A549 (cell line): ENCODE measurements around the gene SLC28A1. TPM values are rescaled to one million over a fixed set of nuclear protein-coding genes. Genes with fewer than 3 reads are reported as not detected.

Experiments
- ATAC-seq, 2 experiments: fragments of 200-7000 bp in 1 of 2; fragments of >200 bp in 1 of 2; cut with Nextera tagmentation in 1 of 2; cut with Tn5 transposase in 1 of 2; 3 replicates each; pipeline versions ENCODE4 v1.8.0 to v1.9.1; 2018 to 2020; ENCODE audit warnings: mild to moderate bottlenecking in 1 of 2, moderate library complexity in 1 of 2
- CTCF ChIA-PET: fragments of 300-600 bp; sonication (Branson Sonifier 250); formaldehyde crosslinking; extraction: SDS; loops from one replicate; lab custom pipeline; 2021; ENCODE audit warnings: antibody characterized with exemption, inconsistent platforms; lab: Yijun Ruan, JAX
- POLR2A ChIA-PET: fragments of 350-600 bp; formaldehyde crosslinking; extraction: SDS; loops from one replicate; lab custom pipeline; 2021; ENCODE audit warnings: antibody characterized with exemption, inconsistent platforms; lab: Yijun Ruan, JAX
- DNase-seq, 2 experiments: peaks; one replicate each; pipeline versions ENCODE4 v3.0.0 to v3.0.0-alpha.2; 2011 to 2016; ENCODE audit warnings: low read depth in 1 of 2, low spot score in 1 of 2
- FAIRE-seq: peaks from 2 replicates; lab custom pipeline; 2011; peaks lifted over from hg19 to GRCh38; lab: Jason Lieb, UNC
- H3K27ac ChIP-seq, 2 experiments: fragments of >200 bp; sonication (Bioruptor Twin); formaldehyde crosslinking; 3 replicates each; pipeline ENCODE4 v1.5.1; 2016 to 2017
- H3K4me1 ChIP-seq: fragments of >200 bp; sonication (Bioruptor Twin); formaldehyde crosslinking; 3 replicates; pipeline ENCODE4 v1.6.1; 2016
- H3K4me2 ChIP-seq: fragments of >200 bp; sonication (Bioruptor Twin); formaldehyde crosslinking; 3 replicates; pipeline ENCODE4 v1.6.1; 2016
- H3K4me3 ChIP-seq: fragments of >200 bp; sonication (Bioruptor Twin); formaldehyde crosslinking; 3 replicates; pipeline ENCODE4 v1.5.1; 2016
- H3K9me3 ChIP-seq: fragments of >200 bp; sonication (Bioruptor Twin); formaldehyde crosslinking; 3 replicates; pipeline ENCODE4 v1.6.1; 2016
- BCL3 ChIP-seq: fragments of >200 bp; sonication (Bioruptor Twin); formaldehyde crosslinking; IDR thresholded peaks from 3 replicates; pipeline ENCODE4 v1.6.1; 2016
- CBX8 ChIP-seq: fragments of 200-600 bp; sonication (generic); IDR thresholded peaks from 2 replicates; pipeline ENCODE4 v1.6.1; 2016
- CEBPB ChIP-seq, 2 experiments: fragments of >200 bp in 1 of 2; sonication (Bioruptor Twin) in 1 of 2; formaldehyde crosslinking in 1 of 2; IDR thresholded peaks; 2 replicates each; pipeline ENCODE4 v1.6.1; 2012 to 2016
- CHD2 ChIP-seq: fragments of 150-350 bp; IDR thresholded peaks from 2 replicates; pipeline ENCODE4 v1.6.1; 2014; ENCODE audit warnings: low read length; ENCODE audit not compliant: partially characterized antibody
- CTCF ChIP-seq: fragments of >200 bp; sonication (Bioruptor Twin); formaldehyde crosslinking; IDR thresholded peaks from 3 replicates; pipeline ENCODE4 v1.5.1; 2016
- EP300 ChIP-seq, 2 experiments: fragments of >200 bp; sonication (Bioruptor Twin); formaldehyde crosslinking; IDR thresholded peaks; 2 replicates in 1 of 2; 3 replicates in 1 of 2; pipeline ENCODE4 v1.6.1; 2016 to 2017
- FOSB ChIP-seq: fragments of 250-450 bp; sonication (Bioruptor Pico); IDR thresholded peaks from 2 replicates; pipeline ENCODE4 v1.5.0; 2020; ENCODE audit warnings: mild to moderate bottlenecking, moderate library complexity
- FOSL2 ChIP-seq, 2 experiments: fragments of 450-650 bp in 1 of 2; fragments of >200 bp in 1 of 2; sonication (Bioruptor Twin) in 1 of 2; formaldehyde crosslinking; IDR thresholded peaks; 2 replicates each; pipeline versions ENCODE4 v1.5.0 to v1.6.1; 2016 to 2020; ENCODE audit warnings: mild to moderate bottlenecking in 1 of 2, moderate library complexity in 1 of 2
- HDAC2 ChIP-seq: fragments of 200-600 bp; sonication (generic); IDR thresholded peaks from 2 replicates; pipeline ENCODE4 v1.6.1; 2016
- MAFK ChIP-seq: fragments of 450-650 bp; IDR thresholded peaks from 2 replicates; pipeline ENCODE4 v1.6.1; 2014; ENCODE audit not compliant: partially characterized antibody
- PHF8 ChIP-seq: fragments of 200-600 bp; sonication (generic); IDR thresholded peaks from 2 replicates; pipeline ENCODE4 v1.6.1; 2016; ENCODE audit warnings: low read depth, mild to moderate bottlenecking, antibody characterized with exemption, moderate library complexity, borderline replicate concordance
- POLR2A ChIP-seq: IDR thresholded peaks from 2 replicates; pipeline ENCODE4 v1.6.1; 2012; ENCODE audit warnings: mild to moderate bottlenecking, low read length
- REST ChIP-seq: fragments of 200-600 bp; sonication (generic); IDR thresholded peaks from 2 replicates; pipeline ENCODE4 v1.6.1; 2016; ENCODE audit warnings: antibody characterized with exemption, mild to moderate bottlenecking, moderate library complexity
- SMC3 ChIP-seq: fragments of >200 bp; sonication (Bioruptor Twin); formaldehyde crosslinking; IDR thresholded peaks from 3 replicates; pipeline ENCODE4 v1.6.1; 2018; ENCODE audit warnings: inconsistent platforms
- TP53 ChIP-seq: fragments of 250-450 bp; sonication (Bioruptor Pico); IDR thresholded peaks from 2 replicates; pipeline ENCODE4 v1.5.0; 2021; ENCODE audit warnings: mild to moderate bottlenecking, moderate library complexity
- ZNF302 ChIP-seq: fragments of 250-450 bp; sonication (Bioruptor Pico); IDR thresholded peaks from 2 replicates; pipeline ENCODE4 v1.9.0; 2021; ENCODE audit warnings: inconsistent platforms, mild to moderate bottlenecking, moderate library complexity
- WGBS: methylation state at CpG from one replicate; pipeline ENCODE4 v1.1.6; 2017; ENCODE audit errors: missing lambda C conversion rate; 5-methylcytosine and 5-hydroxymethylcytosine counted together
- polyA plus RNA-seq, 4 experiments: library from polyadenylated mRNA; depleted of rRNA in 3 of 4; stranded (reverse); fragments of >200 nt; fragmentation: RNase III in 1 of 4; extraction: RNeasy Plus Mini Kit Qiagen cat#74134 plus additional on column Dnase treatment in 1 of 4; gene quantifications; 2 replicates in 3 of 4; 3 replicates in 1 of 4; pipeline ENCODE4 v1.2.3, GENCODE V29; 2011 to 2017

Gene SLC28A1
- polyA plus RNA-seq, 2 of the 4 experiments (the other 2 are of a cell fraction) = 0.06 to 0.13 TPM

GRCh38 chr15:84894736-84895425, 10.4 kb downstream of the SLC28A1 start:
- peaks cover 4% of the 10 kb centered on the region; the same call in 1 of the 3 replicates for H3K4me1 ChIP-seq
- CTCF ChIA-PET = interaction anchor here (0.9 to 2.7 kb wide), 4 partner anchors 11 to 33 kb away, joined by 3 to 9 read pairs (median 5); partner anchors contain the start of gene SLC28A1
- peak in 1 of 2 experiments; percentile 56; a peak in 3 of 6 replicates for ATAC-seq

GRCh38 chr15:84898761-84899160, 14.3 kb downstream of the SLC28A1 start:
- FAIRE-seq = no peak
- WGBS = 62% methylated on average over 4 of the region's 4 CpGs
- Histone ChIP-seq H3K4me3 (no peak overlapping the region), H3K4me2 (no peak overlapping the region), H3K9me3 (no peaks in the 10 kb centered on the region), H3K4me1 (peaks cover 4% of the 10 kb centered on the region; the same call in 1 of the 3 replicates), H3K27ac (peak overlapping the region in 1 of 2 experiments; percentile 37; a peak in 1 of 6 replicates)
- ChIA-PET CTCF (interaction anchor here (0.6 to 3.5 kb wide), 4 partner anchors 11 to 250 kb away, joined by 3 to 12 read pairs (median 6); partner anchors contain the start of gene SLC28A1), POLR2A (no interaction called here)
- no peak for DNase-seq
- 0 out of 6 replicates have a peak, but pooled peaks of 1 of the 2 experiments have one; percentile 24 for ATAC-seq
- TF ChIP-seq ZNF302 (CRISPR knock-in tag) (no peak), BCL3 (no peak), POLR2A (no peak), CBX8 (no peak), MAFK (no peak), PHF8 (no peak), CTCF (no peak), EP300 (IDR thresholded peaks at IDR 0.05) (no peak), CHD2 (no peak), CEBPB (IDR thresholded peaks at IDR 0.05) (no peak), FOSB (no peak), SMC3 (no peak), FOSL2 (IDR thresholded peaks at IDR 0.05) (no peak), FOSL2 (CRISPR knock-in tag; IDR thresholded peaks at IDR 0.05) (no peak), TP53 (CRISPR knock-in tag) (no peak)

More at GRCh38 chr15:84894736-84895425, 10.4 kb downstream of the SLC28A1 start:
- POLR2A ChIA-PET = no interaction called here
- H3K4me3 ChIP-seq = no peak overlapping the region
- H3K9me3 ChIP-seq = no peaks in the 10 kb centered on the region
- TF ChIP-seq CEBPB (IDR thresholded peaks at IDR 0.05) (no peak), SMC3 (no peak)
- FAIRE-seq (no peak), DNase-seq (no peak)
- WGBS = 78% methylated on average over 12 of the region's 12 CpGs
- no peak overlapping the region for H3K4me2 ChIP-seq
- H3K27ac ChIP-seq = peak overlapping the region in 1 of 2 experiments; percentile 49; a peak in 3 of 6 replicates

GRCh38 chr15:84899750-84900149, 15.3 kb downstream of the SLC28A1 start:
- peaks cover 7% of the 10 kb centered on the region; the same call in 1 of the 3 replicates for H3K4me1 ChIP-seq
- H3K9me3 ChIP-seq = no peaks in the 10 kb centered on the region
- ATAC-seq (no peak), FAIRE-seq (no peak), DNase-seq (no peak)
- no peak overlapping the region for H3K4me3 ChIP-seq
- ChIA-PET CTCF (interaction anchor here (0.7 to 3.5 kb wide), 2 partner anchors 10 to 1442 kb away, joined by 3 to 12 read pairs; no protein-coding TSS in a partner anchor), POLR2A (interaction anchor here (0.6 kb wide), 1 partner anchor 148 kb away, joined by 5 read pairs; no protein-coding TSS in a partner anchor)
- 76% methylated on average over 7 of the region's 7 CpGs for WGBS
- TF ChIP-seq HDAC2 (no peak), REST (no peak)
- no peak overlapping the region for H3K4me2 ChIP-seq
- H3K27ac ChIP-seq = no peak overlapping the region
